HS-27A (cell line): ENCODE data around the gene LRRC1.
"Not testable (repeated sequence)": the region's sequence is repeated elsewhere in the genome, so short reads cannot be mapped to it uniquely, and the experiment has no call there.

Experiments used
- DNase-seq: peaks from one replicate; pipeline ENCODE4 v3.0.0-alpha.2; 2012; ENCODE audit warnings: low read depth, missing footprints

Gene LRRC1

GRCh38 chr6:53792973-53793317 is 1.9 kb upstream of the LRRC1 start:
- DNase-seq: no peak

- no peak for DNase-seq
Observed at GRCh38 chr6:53793318-53794136, 1.3 kb upstream of the LRRC1 start.

GRCh38 chr6:53794137-53794719 is 577 bp upstream of the LRRC1 start:
- no peak for DNase-seq

GRCh38 chr6:53795340-53795701 is 516 bp downstream of the LRRC1 start:
- DNase-seq: no peak

- DNase-seq: no peak
Observed at GRCh38 chr6:53795702-53796450, 1.1 kb downstream of the LRRC1 start.

GRCh38 chr6:53796451-53796780 is 1.6 kb downstream of the LRRC1 start:
- DNase-seq: no peak

- DNase-seq: no peak
Observed at GRCh38 chr6:53796791-53797190, 2.0 kb downstream of the LRRC1 start.

GRCh38 chr6:53797304-53797703 is 2.5 kb downstream of the LRRC1 start:
- DNase-seq: no peak

GRCh38 chr6:53799340-53799739 is 4.5 kb downstream of the LRRC1 start:
- no peak for DNase-seq

- no peak for DNase-seq
Observed at GRCh38 chr6:53801022-53801421, 6.2 kb downstream of the LRRC1 start.

- DNase-seq: no peak
Observed at GRCh38 chr6:53802582-53802981, 7.8 kb downstream of the LRRC1 start.

GRCh38 chr6:53803081-53803860 is 8.5 kb downstream of the LRRC1 start:
- DNase-seq: no peak

GRCh38 chr6:53805016-53805415 is 10.2 kb downstream of the LRRC1 start:
- DNase-seq: no peak

- no peak for DNase-seq
Observed at GRCh38 chr6:53805725-53806124, 10.9 kb downstream of the LRRC1 start.

- not testable (repeated sequence) for DNase-seq
Observed at GRCh38 chr6:53807606-53808005, 12.8 kb downstream of the LRRC1 start.

- no peak for DNase-seq
Observed at GRCh38 chr6:53808302-53808881, 13.6 kb downstream of the LRRC1 start.

- DNase-seq: no peak
Observed at GRCh38 chr6:53809691-53810090, 14.9 kb downstream of the LRRC1 start.

GRCh38 chr6:53811082-53811481 is 16.3 kb downstream of the LRRC1 start:
- no peak for DNase-seq

- no peak for DNase-seq
Observed at GRCh38 chr6:53811746-53812145, 16.9 kb downstream of the LRRC1 start.

- no peak for DNase-seq
Observed at GRCh38 chr6:53813096-53813495, 18.3 kb downstream of the LRRC1 start.

GRCh38 chr6:53813801-53814200 is 19.0 kb downstream of the LRRC1 start:
- no peak for DNase-seq

- no peak for DNase-seq
Observed at GRCh38 chr6:53814353-53814752, 19.5 kb downstream of the LRRC1 start.
